PC-3 (cell line): ENCODE measurements around the gene S100A5. TPM values are rescaled to one million over a fixed set of nuclear protein-coding genes. Genes with fewer than 3 reads are reported as not detected.

Source experiments
- ATAC-seq: fragments of 200-7000 bp; cut with Tn5 transposase; 2 replicates; pipeline ENCODE4 v1.9.1; 2020; ENCODE audit warnings: mild to moderate bottlenecking, moderate library complexity
- BruUV-seq: library from RNA; stranded (reverse); fragments of 400-500 nt; replicated peaks from 2 replicates; lab custom pipeline; 2021; lab: Mats Ljungman, UMichigan
- CTCF ChIA-PET: fragments of 300-600 bp; sonication (Branson Sonifier 250); formaldehyde crosslinking; loops from one replicate; lab custom pipeline; 2022; ENCODE audit warnings: antibody characterized with exemption; lab: Charles Lee
- POLR2A ChIA-PET: fragments of 300-600 bp; sonication (Branson Sonifier 250); formaldehyde crosslinking; loops from one replicate; lab custom pipeline; 2022; ENCODE audit warnings: antibody characterized with exemption; ENCODE audit not compliant: unreplicated experiment; lab: Charles Lee
- DNase-seq: peaks from one replicate; pipeline ENCODE4 v3.0.0-alpha.2; 2015
- H2AFZ ChIP-seq: fragments of 300-600 bp; sonication (generic); 2 replicates; pipeline ENCODE4 v1.6.0; 2016; ENCODE audit warnings: antibody characterized with exemption, low read length
- H3F3A ChIP-seq: fragments of 300-600 bp; sonication (generic); one replicate; pipeline ENCODE4 v1.6.0; 2017; ENCODE audit warnings: antibody characterized with exemption, low read length, control low read depth, mild to moderate bottlenecking; ENCODE audit not compliant: unreplicated experiment
- H3K27ac ChIP-seq: fragments of 300-600 bp; sonication (generic); 2 replicates; pipeline ENCODE4 v1.5.1; 2016; ENCODE audit warnings: mild to moderate bottlenecking, low read length
- H3K27me3 ChIP-seq: fragments of 300-600 bp; sonication (generic); 2 replicates; pipeline ENCODE4 v1.6.1; 2016; ENCODE audit warnings: low read length, mixed read lengths
- H3K36me3 ChIP-seq: fragments of 300-600 bp; sonication (generic); 2 replicates; pipeline ENCODE4 v1.6.1; 2016; ENCODE audit warnings: low read depth, mixed run types, low read length, mixed read lengths
- H3K4me1 ChIP-seq: fragments of 300-600 bp; sonication (generic); 2 replicates; pipeline ENCODE4 v1.5.1; 2016; ENCODE audit warnings: low read length; ENCODE audit not compliant: insufficient read depth
- H3K4me2 ChIP-seq: fragments of 300-600 bp; sonication (generic); 2 replicates; pipeline ENCODE4 v1.6.0; 2016; ENCODE audit warnings: low read length
- H3K4me3 ChIP-seq: fragments of 300-600 bp; sonication (generic); 2 replicates; pipeline ENCODE4 v1.5.1; 2016; ENCODE audit warnings: mild to moderate bottlenecking, low read length, mixed read lengths
- H3K79me2 ChIP-seq: fragments of 300-600 bp; sonication (generic); 2 replicates; pipeline ENCODE4 v1.6.1; 2017; ENCODE audit warnings: low read length, mixed read lengths
- H3K9ac ChIP-seq: fragments of 300-600 bp; sonication (generic); 2 replicates; pipeline ENCODE4 v1.6.0; 2016; ENCODE audit warnings: mild to moderate bottlenecking, low read length
- H3K9me2 ChIP-seq: fragments of 300-600 bp; sonication (generic); replicated peaks from 2 replicates; pipeline ENCODE4 v1.6.1; 2016; ENCODE audit warnings: mixed run types, low read length, mixed read lengths
- H3K9me3 ChIP-seq: fragments of 300-600 bp; sonication (generic); 2 replicates; pipeline ENCODE4 v1.6.1; 2016; ENCODE audit warnings: low read length, mixed read lengths
- H4K20me1 ChIP-seq: fragments of 300-600 bp; sonication (generic); 2 replicates; pipeline ENCODE4 v1.6.1; 2016; ENCODE audit warnings: low read length, mixed read lengths
- CTCF ChIP-seq: fragments of 300-600 bp; sonication (generic); conservative IDR thresholded peaks from 2 replicates; pipeline ENCODE4 v1.5.1; 2017; ENCODE audit warnings: antibody characterized with exemption, low read depth, mild to moderate bottlenecking, low read length
- EZH2 ChIP-seq: fragments of 300-600 bp; sonication (generic); IDR thresholded peaks from one replicate; pipeline ENCODE4 v1.6.1; 2017; ENCODE audit warnings: antibody characterized with exemption, mild to moderate bottlenecking, low read length; ENCODE audit not compliant: unreplicated experiment
- EZH2phosphoT487 ChIP-seq: fragments of 300-600 bp; sonication (generic); IDR thresholded peaks from 2 replicates; pipeline ENCODE4 v1.6.1; 2018; ENCODE audit warnings: mild to moderate bottlenecking, antibody characterized with exemption, low read length, borderline replicate concordance
- intact Hi-C: fragments of 100-400 bp; cut with micrococcal nuclease; formaldehyde crosslinking; loops from 2 replicates; pipeline ENCODE4 v1.9.0; 2023
- total RNA-seq: library from RNA; depleted of rRNA; stranded (reverse); fragments of >200 nt; gene quantifications from 2 replicates; pipeline ENCODE4 v1.2.3, GENCODE V29; 2014

S100A5 gene
- total RNA-seq, 1 experiment from 2014 or later = 6.3 TPM

DNA sequence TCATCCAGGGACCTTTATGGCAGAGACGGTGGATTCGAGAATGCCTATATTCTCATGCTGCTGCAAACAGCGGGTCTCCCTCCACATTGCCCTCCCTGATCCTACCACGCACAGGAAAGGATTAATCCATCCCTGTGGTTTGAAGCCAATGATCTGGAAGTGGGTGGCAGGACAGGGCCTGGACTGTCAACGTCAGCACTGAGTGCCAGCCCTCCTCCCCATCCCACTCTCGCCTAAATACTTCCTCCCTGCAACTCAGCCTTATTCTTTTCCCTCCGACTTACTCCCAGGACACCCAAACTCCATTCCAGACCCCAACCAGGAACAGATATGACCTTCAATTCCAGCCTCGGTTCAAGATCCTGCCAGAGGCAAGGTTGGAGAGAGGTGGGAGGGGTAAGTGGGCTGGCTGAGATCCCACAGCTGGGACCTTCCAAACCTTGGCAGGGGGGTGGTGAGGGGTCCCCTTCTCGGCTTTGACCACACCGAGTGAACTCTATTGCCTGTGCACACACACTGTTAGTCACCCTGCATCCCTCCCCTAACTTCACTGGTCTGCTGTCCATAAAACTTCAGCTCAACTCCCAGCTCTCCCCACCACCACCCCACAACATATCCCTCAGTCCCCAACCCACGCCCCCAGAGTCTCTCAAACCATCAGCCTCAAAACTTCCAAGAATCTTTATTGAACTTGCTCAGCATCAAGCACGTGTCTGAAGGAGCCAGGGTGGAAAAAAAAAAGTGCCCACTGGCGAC is 2.4 kb upstream of the S100A5 start:
- intact Hi-C loops = no loop called here
- no peak overlapping the region for H2AFZ ChIP-seq
- H3K9me3 ChIP-seq = no peaks in the 10 kb centered on the region
- peaks cover 19% of the 10 kb centered on the region for H3K79me2 ChIP-seq
- no peaks in the 10 kb centered on the region for H3K9me2 ChIP-seq
- no peaks in the 10 kb centered on the region for H3K36me3 ChIP-seq
- no peak overlapping the region for H3K4me3 ChIP-seq
- peaks cover 5% of the 10 kb centered on the region for H3F3A ChIP-seq
- H3K27ac ChIP-seq = no peak overlapping the region
- DNase-seq (no peak), ATAC-seq (no peak)
- POLR2A ChIA-PET = no interaction called here
- no TSS peak for BruUV-seq
- CTCF ChIA-PET = no interaction called here
- peaks cover 68% of the 10 kb centered on the region for H3K4me1 ChIP-seq
- no peaks in the 10 kb centered on the region for H4K20me1 ChIP-seq
- no peak overlapping the region for H3K9ac ChIP-seq
- no peak for TF ChIP-seq EZH2
- no peak for TF ChIP-seq CTCF
- H3K27me3 ChIP-seq = no peaks in the 10 kb centered on the region
- 0 out of 2 replicates have a peak overlapping the region, but pooled peaks have one; percentile 73 for H3K4me2 ChIP-seq

DNA sequence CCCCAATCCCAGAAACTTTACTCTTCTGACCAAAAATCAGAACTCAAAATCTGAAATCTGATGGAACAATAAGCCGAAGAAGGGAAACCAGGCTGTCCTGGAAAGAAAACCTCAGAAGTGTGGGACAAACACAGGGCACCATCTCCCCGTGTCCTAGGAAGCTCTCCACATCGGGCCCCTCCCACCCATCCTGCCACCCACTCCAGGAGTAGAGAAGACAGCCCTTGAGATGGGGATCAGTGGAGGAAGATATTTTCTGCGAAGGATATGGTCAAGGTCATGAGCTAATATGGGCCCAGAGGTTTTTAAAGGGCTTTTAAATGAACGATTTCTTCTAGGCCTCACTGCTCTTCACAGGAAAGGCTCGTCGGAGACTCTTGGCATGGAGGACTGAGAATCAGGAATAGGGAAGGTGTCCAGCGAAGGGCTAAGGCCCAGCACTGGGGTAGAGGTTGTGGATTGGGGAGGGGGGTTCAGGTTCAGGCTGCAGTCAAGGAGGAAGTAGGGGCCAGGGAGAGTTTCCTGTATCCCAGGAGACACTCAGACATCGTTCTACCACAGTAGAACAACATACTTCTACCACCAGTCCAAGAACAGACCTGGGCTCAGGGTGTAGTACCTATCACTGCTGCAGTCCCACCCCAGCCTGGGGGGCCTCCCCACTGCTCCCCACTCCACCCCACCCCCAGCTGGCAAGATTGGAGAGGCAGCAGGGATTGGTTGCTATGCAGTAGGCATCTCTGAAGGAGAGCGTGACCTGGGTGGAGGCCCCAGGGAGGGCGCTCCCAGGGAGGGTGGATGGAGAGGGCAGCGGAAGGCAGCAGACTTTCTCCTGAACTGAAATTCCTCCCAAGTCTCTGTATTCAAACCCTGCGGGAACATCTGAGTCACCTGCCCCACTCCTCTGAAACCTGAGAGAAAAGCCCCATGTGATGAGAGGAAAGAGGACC is 1.2 kb upstream of the S100A5 start:
- Histone ChIP-seq H3K27me3 (no peaks in the 10 kb centered on the region), H3K9me2 (no peaks in the 10 kb centered on the region), H3K4me2 (peak overlapping the region; percentile 71), H3K79me2 (peaks cover 19% of the 10 kb centered on the region), H3K4me3 (no peak overlapping the region), H3K36me3 (no peaks in the 10 kb centered on the region), H3K9me3 (no peaks in the 10 kb centered on the region), H3K4me1 (peaks cover 72% of the 10 kb centered on the region), H3F3A (peaks cover 5% of the 10 kb centered on the region), H3K9ac (peak overlapping the region; percentile 74), H4K20me1 (no peaks in the 10 kb centered on the region), H3K27ac (peak overlapping the region; percentile 93), H2AFZ (no peak overlapping the region)
- intact Hi-C loops = no loop called here
- DNase-seq (no peak), ATAC-seq (no peak)
- ChIA-PET CTCF (no interaction called here), POLR2A (no interaction called here)
- BruUV-seq = no TSS peak
- TF ChIP-seq CTCF = no peak
- TF ChIP-seq EZH2phosphoT487 = no peak
